H9 (cell line): ENCODE measurements around the gene BRF1. TPM values are rescaled to one million over a fixed set of nuclear protein-coding genes. Genes with fewer than 3 reads are reported as not detected.
A peak's percentile ranks its signal among the peaks of the same experiment; 100 is the strongest.
"Not testable (repeated sequence)": the region's sequence is repeated elsewhere in the genome, so short reads cannot be mapped to it uniquely, and the experiment has no call there.

Experiments used
- DNase-seq: peaks from one replicate; pipeline ENCODE4 v3.0.0-alpha.2; 2017
- H2AFZ ChIP-seq: one replicate; pipeline ENCODE4 v1.6.1; 2013; ENCODE audit warnings: mild to moderate bottlenecking, low read length, control low read depth, moderate library complexity
- H2AK5ac ChIP-seq: 2 replicates; pipeline ENCODE4 v1.6.1; 2013; ENCODE audit warnings: low read length, control low read depth, mixed read lengths; ENCODE audit not compliant: insufficient read length
- H2BK120ac ChIP-seq: one replicate; pipeline ENCODE4 v1.6.1; 2013; ENCODE audit warnings: low read depth, mild to moderate bottlenecking, low read length, control low read depth, inconsistent platforms; ENCODE audit not compliant: poor library complexity, severe bottlenecking
- H2BK12ac ChIP-seq: 2 replicates; pipeline ENCODE4 v1.6.1; 2013; ENCODE audit warnings: low read length, control low read depth, mixed read lengths, low read depth; ENCODE audit not compliant: insufficient read length
- H2BK15ac ChIP-seq: 2 replicates; pipeline ENCODE4 v1.6.1; 2013; ENCODE audit warnings: low read depth, low read length, control low read depth
- H2BK20ac ChIP-seq: one replicate; pipeline ENCODE4 v1.6.1; 2013; ENCODE audit warnings: low read depth, mild to moderate bottlenecking, low read length, control low read depth, inconsistent platforms; ENCODE audit not compliant: poor library complexity, severe bottlenecking
- H2BK5ac ChIP-seq: 2 replicates; pipeline ENCODE4 v1.6.1; 2013; ENCODE audit warnings: low read length, control low read depth, mixed read lengths; ENCODE audit not compliant: insufficient read length
- H3K14ac ChIP-seq: 2 replicates; pipeline ENCODE4 v1.6.1; 2013; ENCODE audit warnings: low read length, control low read depth; ENCODE audit not compliant: insufficient read depth
- H3K18ac ChIP-seq: 2 replicates; pipeline ENCODE4 v1.6.1; 2013; ENCODE audit warnings: low read depth, mild to moderate bottlenecking, mixed read lengths, low read length, control low read depth; ENCODE audit not compliant: insufficient read length
- H3K23ac ChIP-seq: 2 replicates; pipeline ENCODE4 v1.6.1; 2013; ENCODE audit warnings: low read length, control low read depth, mixed read lengths, low read depth; ENCODE audit not compliant: insufficient read length
- H3K23me2 ChIP-seq: 2 replicates; pipeline ENCODE4 v1.6.1; 2013; ENCODE audit warnings: low read depth, mild to moderate bottlenecking, mixed read lengths, low read length, control low read depth; ENCODE audit not compliant: insufficient read length, poor library complexity, severe bottlenecking
- H3K27ac ChIP-seq: 2 replicates; pipeline ENCODE4 v1.5.1; 2013; ENCODE audit warnings: low read length, control low read depth, mixed read lengths, low read depth; ENCODE audit not compliant: insufficient read length
- H3K27me3 ChIP-seq: 2 replicates; pipeline ENCODE4 v1.6.1; 2013; ENCODE audit warnings: low read length, control low read depth, inconsistent platforms; ENCODE audit not compliant: insufficient read depth
- H3K4ac ChIP-seq: 2 replicates; pipeline ENCODE4 v1.6.1; 2013; ENCODE audit warnings: low read depth, mild to moderate bottlenecking, control low read depth, inconsistent platforms, low read length, moderate library complexity
- H3K4me1 ChIP-seq: 2 replicates; pipeline ENCODE4 v1.6.1; 2013; ENCODE audit warnings: low read length, control low read depth, inconsistent platforms; ENCODE audit not compliant: insufficient read depth
- H3K4me2 ChIP-seq: 2 replicates; pipeline ENCODE4 v1.6.1; 2013; ENCODE audit warnings: low read length, control low read depth, mixed read lengths; ENCODE audit not compliant: insufficient read length, insufficient read depth
- H3K56ac ChIP-seq: 2 replicates; pipeline ENCODE4 v1.6.1; 2013; ENCODE audit warnings: low read depth, mild to moderate bottlenecking, mixed read lengths, low read length, control low read depth; ENCODE audit not compliant: insufficient read length
- H3K79me1 ChIP-seq: 2 replicates; pipeline ENCODE4 v1.6.1; 2013; ENCODE audit warnings: low read depth, mild to moderate bottlenecking, moderate library complexity, low read length, control low read depth, inconsistent platforms; ENCODE audit not compliant: insufficient read depth, poor library complexity, severe bottlenecking
- H3K79me2 ChIP-seq: 2 replicates; pipeline ENCODE4 v1.6.1; 2013; ENCODE audit warnings: low read length, control low read depth, inconsistent platforms; ENCODE audit not compliant: insufficient read depth
- H3K9ac ChIP-seq: 2 replicates; pipeline ENCODE4 v1.6.1; 2013; ENCODE audit warnings: low read length, control low read depth, mixed read lengths; ENCODE audit not compliant: insufficient read length; ENCODE audit errors: extremely low read depth
- H3K9me3 ChIP-seq: one replicate; pipeline ENCODE4 v1.6.1; 2013; ENCODE audit warnings: low read depth, low read length, inconsistent platforms; ENCODE audit not compliant: control insufficient read depth
- H3T11ph ChIP-seq: one replicate; pipeline ENCODE4 v1.6.1; 2013; ENCODE audit warnings: mild to moderate bottlenecking, low read length, control low read depth, inconsistent platforms
- H4K20me1 ChIP-seq: one replicate; pipeline ENCODE4 v1.6.1; 2013; ENCODE audit not compliant: control insufficient read depth, insufficient read length, insufficient read depth
- H4K5ac ChIP-seq: 2 replicates; pipeline ENCODE4 v1.6.1; 2013; ENCODE audit warnings: low read depth, mild to moderate bottlenecking, mixed read lengths, low read length, control low read depth; ENCODE audit not compliant: insufficient read length
- H4K8ac ChIP-seq: replicated peaks from 2 replicates; pipeline ENCODE4 v1.6.1; 2013; ENCODE audit warnings: low read length, control low read depth, mixed read lengths, low read depth; ENCODE audit not compliant: insufficient read length
- H4K91ac ChIP-seq: 2 replicates; pipeline ENCODE4 v1.6.1; 2013; ENCODE audit warnings: low read depth, mild to moderate bottlenecking, moderate library complexity, mixed read lengths, low read length, control low read depth; ENCODE audit not compliant: insufficient read length
- H3K27ac Mint-ChIP-seq, 3 experiments: 2 replicates in 2 of 3; 3 replicates in 1 of 3; pipeline ENCODE4 v1.8.0; 2020 to 2021; ENCODE audit warnings: mixed read lengths in 3 of 3, mild to moderate bottlenecking in 1 of 3, moderate library complexity in 1 of 3
- H3K27me3 Mint-ChIP-seq: 2 replicates; pipeline ENCODE4 v1.8.0; 2021; ENCODE audit warnings: low read depth, mild to moderate bottlenecking, moderate library complexity, mixed read lengths
- H3K36me3 Mint-ChIP-seq, 3 experiments: 2 replicates in 2 of 3; 3 replicates in 1 of 3; pipeline ENCODE4 v1.8.0; 2020 to 2021; ENCODE audit warnings: low read depth in 3 of 3, mixed read lengths in 3 of 3; ENCODE audit not compliant: insufficient read depth in 1 of 3
- H3K4me1 Mint-ChIP-seq, 2 experiments: 2 replicates each; pipeline ENCODE4 v1.8.0; 2020; ENCODE audit warnings: mixed read lengths in 2 of 2
- H3K4me3 Mint-ChIP-seq, 2 experiments: 2 replicates in 1 of 2; 3 replicates in 1 of 2; pipeline ENCODE4 v1.8.0; 2020 to 2021; ENCODE audit warnings: mild to moderate bottlenecking in 2 of 2, mixed read lengths in 2 of 2, moderate library complexity in 1 of 2
- H3K9me3 Mint-ChIP-seq, 2 experiments: 2 replicates in 1 of 2; 3 replicates in 1 of 2; pipeline ENCODE4 v1.8.0; 2020; ENCODE audit warnings: mild to moderate bottlenecking in 2 of 2, mixed read lengths in 2 of 2, moderate library complexity in 1 of 2
- WGBS: extraction: QIAGEN DNeasy Blood & Tissue Kit; methylation state at CpG from one replicate; pipeline ENCODE4 v1.1.7; 2013; ENCODE audit warnings: missing lambda C conversion rate, low lambda C conversion rate, mixed read lengths; ENCODE audit not compliant: insufficient read length; ENCODE audit errors: extremely low coverage; 5-methylcytosine and 5-hydroxymethylcytosine counted together
- total RNA-seq: library from RNA; stranded (reverse); gene quantifications from 2 replicates; pipeline ENCODE4 v1.2.1, GENCODE V29; 2021
- TF ChIP-seq, protein P1 (sequence below): fragments of 200-600 bp; sonication (generic); conservative IDR thresholded peaks from 3 replicates; pipeline ENCODE4 v1.8.0; 2021; ENCODE audit warnings: antibody characterized with exemption, mild to moderate bottlenecking

The BRF1 gene
- total RNA-seq, 1 experiment from 2014 or later = 28.3 TPM

DNA sequence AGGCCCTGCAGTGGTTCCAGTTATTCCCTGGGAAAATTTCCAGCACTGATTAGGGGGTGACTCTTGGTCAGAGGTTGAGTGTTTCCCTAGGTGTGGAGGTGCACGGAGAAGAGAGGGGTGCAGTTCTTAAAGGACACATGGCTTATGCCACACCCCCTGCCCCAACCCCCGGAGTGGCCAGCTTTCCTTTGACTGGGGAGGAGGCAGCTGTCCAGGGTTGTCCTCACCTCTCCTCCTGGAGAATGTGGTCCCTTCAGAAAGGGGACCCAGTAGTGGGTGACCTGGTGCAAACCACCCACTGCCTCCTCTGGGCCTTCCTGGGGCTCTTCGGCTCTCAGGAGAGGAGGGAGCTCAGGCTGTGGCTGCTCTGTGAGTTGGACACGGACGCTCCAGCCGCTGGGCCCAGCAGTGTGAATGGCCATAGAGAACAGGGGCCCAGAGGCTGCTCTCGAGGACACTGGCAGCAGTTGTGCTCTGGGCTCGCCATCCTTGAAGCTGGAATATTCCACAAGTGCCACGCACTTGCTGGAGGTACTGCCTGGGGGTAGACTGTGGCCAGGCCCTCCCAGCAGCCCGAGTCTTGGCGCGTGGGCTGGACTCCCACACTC lies 27.4 kb upstream of the BRF1 start:
- peaks cover 0 to 4% of the 10 kb centered on the region in 2 experiments; a peak in 1 of 5 replicates for H3K9me3 Mint-ChIP-seq
- H2BK15ac ChIP-seq = no peak overlapping the region
- H2BK120ac ChIP-seq = no peak overlapping the region
- H2BK5ac ChIP-seq = no peak overlapping the region
- no peak for DNase-seq
- no peak overlapping the region for H3K4me3 Mint-ChIP-seq
- no peaks in the 10 kb centered on the region for H3K27me3 Mint-ChIP-seq
- H4K5ac ChIP-seq = no peak overlapping the region
- H3K79me2 ChIP-seq = peaks cover 16% of the 10 kb centered on the region; the same call in 1 of the 2 replicates
- H3K4me1 Mint-ChIP-seq = peaks cover 62 to 72% of the 10 kb centered on the region in 2 experiments
- TF ChIP-seq, protein P1, sequence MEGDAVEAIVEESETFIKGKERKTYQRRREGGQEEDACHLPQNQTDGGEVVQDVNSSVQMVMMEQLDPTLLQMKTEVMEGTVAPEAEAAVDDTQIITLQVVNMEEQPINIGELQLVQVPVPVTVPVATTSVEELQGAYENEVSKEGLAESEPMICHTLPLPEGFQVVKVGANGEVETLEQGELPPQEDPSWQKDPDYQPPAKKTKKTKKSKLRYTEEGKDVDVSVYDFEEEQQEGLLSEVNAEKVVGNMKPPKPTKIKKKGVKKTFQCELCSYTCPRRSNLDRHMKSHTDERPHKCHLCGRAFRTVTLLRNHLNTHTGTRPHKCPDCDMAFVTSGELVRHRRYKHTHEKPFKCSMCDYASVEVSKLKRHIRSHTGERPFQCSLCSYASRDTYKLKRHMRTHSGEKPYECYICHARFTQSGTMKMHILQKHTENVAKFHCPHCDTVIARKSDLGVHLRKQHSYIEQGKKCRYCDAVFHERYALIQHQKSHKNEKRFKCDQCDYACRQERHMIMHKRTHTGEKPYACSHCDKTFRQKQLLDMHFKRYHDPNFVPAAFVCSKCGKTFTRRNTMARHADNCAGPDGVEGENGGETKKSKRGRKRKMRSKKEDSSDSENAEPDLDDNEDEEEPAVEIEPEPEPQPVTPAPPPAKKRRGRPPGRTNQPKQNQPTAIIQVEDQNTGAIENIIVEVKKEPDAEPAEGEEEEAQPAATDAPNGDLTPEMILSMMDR = no peak
- H3K36me3 Mint-ChIP-seq = peaks cover 0 to 4% (median 0%) of the 10 kb centered on the region in 3 experiments; a peak in 1 of 7 replicates
- peaks cover 16% of the 10 kb centered on the region for H3K79me1 ChIP-seq
- H3K27ac Mint-ChIP-seq = no peak overlapping the region; a peak in 1 of 7 replicates
- no peak overlapping the region for H2BK20ac ChIP-seq
- no peak overlapping the region for H3K4ac ChIP-seq
- H3K9me3 ChIP-seq = no peaks in the 10 kb centered on the region
- no peaks in the 10 kb centered on the region for H3K27me3 ChIP-seq
- H4K20me1 ChIP-seq = peaks cover 4% of the 10 kb centered on the region
- H2AK5ac ChIP-seq = no peak overlapping the region
- no peak overlapping the region for H3K14ac ChIP-seq
- H4K8ac ChIP-seq = no peak overlapping the region
- H2BK12ac ChIP-seq = no peak overlapping the region
- H3T11ph ChIP-seq = no peak overlapping the region
- no peak overlapping the region for H3K9ac ChIP-seq
- H3K56ac ChIP-seq = no peak overlapping the region
- H3K18ac ChIP-seq = no peak overlapping the region
- no peak overlapping the region for H3K4me2 ChIP-seq
- H3K27ac ChIP-seq = no peak overlapping the region
- H3K23ac ChIP-seq = no peak overlapping the region
- H3K4me1 ChIP-seq = peaks cover 9% of the 10 kb centered on the region; the same call in 1 of the 2 replicates
- H4K91ac ChIP-seq = no peak overlapping the region
- no peaks in the 10 kb centered on the region for H3K23me2 ChIP-seq
- no peak overlapping the region for H2AFZ ChIP-seq
- WGBS = no CpG with 5 or more reads among the region's 12 CpGs

DNA sequence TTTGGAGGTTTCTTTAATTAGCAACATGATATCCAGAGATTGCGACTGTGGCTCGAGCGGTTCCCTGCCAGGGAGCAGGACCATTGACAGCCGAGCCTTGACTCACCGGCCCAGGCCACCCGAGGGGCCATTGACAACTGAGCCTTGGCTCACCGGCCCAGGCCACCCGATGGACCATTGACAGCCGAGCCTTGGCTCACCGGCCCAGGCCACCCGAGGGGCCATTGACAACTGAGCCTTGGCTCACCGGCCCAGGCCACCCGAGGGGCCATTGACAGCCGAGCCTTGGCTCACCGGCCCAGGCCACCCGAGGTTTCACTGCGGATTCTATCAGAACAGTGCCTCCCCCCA lies 26.9 kb upstream of the BRF1 start:
- H3K79me1 ChIP-seq = peaks cover 16% of the 10 kb centered on the region
- not testable (repeated sequence) for H3K27me3 ChIP-seq, H3K9ac ChIP-seq, H2BK5ac ChIP-seq, H3K27ac Mint-ChIP-seq, H3K4me1 ChIP-seq, H3K4ac ChIP-seq, H4K5ac ChIP-seq, H3K9me3 ChIP-seq, H4K91ac ChIP-seq, DNase-seq, H3K4me2 ChIP-seq, H3K23ac ChIP-seq, H4K20me1 ChIP-seq, H3K56ac ChIP-seq, H3K14ac ChIP-seq, H3K23me2 ChIP-seq, H2BK12ac ChIP-seq, H2AK5ac ChIP-seq, H3K27me3 Mint-ChIP-seq, H3T11ph ChIP-seq, H4K8ac ChIP-seq, H2AFZ ChIP-seq, H2BK20ac ChIP-seq, H2BK120ac ChIP-seq, H3K27ac ChIP-seq, H3K9me3 Mint-ChIP-seq, H3K36me3 Mint-ChIP-seq, H2BK15ac ChIP-seq, H3K18ac ChIP-seq
- WGBS = no CpG with 5 or more reads among the region's 17 CpGs
- H3K4me1 Mint-ChIP-seq = peaks cover 67 to 74% of the 10 kb centered on the region in 2 experiments
- H3K4me3 Mint-ChIP-seq = peak overlapping the region in 1 of 2 experiments; percentile 26; a peak in 1 of 5 replicates
- peaks cover 17% of the 10 kb centered on the region; the same call in 1 of the 2 replicates for H3K79me2 ChIP-seq
